Effector memory CD4-positive, alpha-beta T cell (primary cell): ENCODE results near the gene NOLC1.

ENCODE experiments used
- DNase-seq, 3 donors: peaks; one replicate each; pipeline ENCODE4 v3.0.0-alpha.2; 2020
- H3K27ac ChIP-seq: 2 replicates; pipeline ENCODE4 v1.7.0; 2013; ENCODE audit warnings: mild to moderate bottlenecking, low read length, moderate library complexity; ENCODE audit not compliant: insufficient read depth, poor library complexity, severe bottlenecking
- H3K27me3 ChIP-seq: replicated peaks from 2 replicates; pipeline ENCODE4 v1.7.0; 2013; ENCODE audit warnings: mild to moderate bottlenecking, low read length; ENCODE audit not compliant: insufficient read depth, control insufficient read depth, poor library complexity, severe bottlenecking
- H3K36me3 ChIP-seq: 2 replicates; pipeline ENCODE4 v1.7.0; 2013; ENCODE audit warnings: mild to moderate bottlenecking, low read length, moderate library complexity; ENCODE audit not compliant: control insufficient read depth, insufficient read depth
- H3K4me1 ChIP-seq: 2 replicates; pipeline ENCODE4 v1.7.0; 2013; ENCODE audit warnings: low read length, mild to moderate bottlenecking; ENCODE audit not compliant: control insufficient read depth, insufficient read depth, poor library complexity, severe bottlenecking
- H3K4me3 ChIP-seq: 2 replicates; pipeline ENCODE4 v1.7.0; 2013; ENCODE audit warnings: low read length, low read depth, mild to moderate bottlenecking; ENCODE audit not compliant: insufficient read depth, poor library complexity, severe bottlenecking
- H3K9me3 ChIP-seq: 2 replicates; pipeline ENCODE4 v1.7.0; 2013; ENCODE audit warnings: mild to moderate bottlenecking, low read length, moderate library complexity; ENCODE audit not compliant: control insufficient read depth

The NOLC1 gene

DNA sequence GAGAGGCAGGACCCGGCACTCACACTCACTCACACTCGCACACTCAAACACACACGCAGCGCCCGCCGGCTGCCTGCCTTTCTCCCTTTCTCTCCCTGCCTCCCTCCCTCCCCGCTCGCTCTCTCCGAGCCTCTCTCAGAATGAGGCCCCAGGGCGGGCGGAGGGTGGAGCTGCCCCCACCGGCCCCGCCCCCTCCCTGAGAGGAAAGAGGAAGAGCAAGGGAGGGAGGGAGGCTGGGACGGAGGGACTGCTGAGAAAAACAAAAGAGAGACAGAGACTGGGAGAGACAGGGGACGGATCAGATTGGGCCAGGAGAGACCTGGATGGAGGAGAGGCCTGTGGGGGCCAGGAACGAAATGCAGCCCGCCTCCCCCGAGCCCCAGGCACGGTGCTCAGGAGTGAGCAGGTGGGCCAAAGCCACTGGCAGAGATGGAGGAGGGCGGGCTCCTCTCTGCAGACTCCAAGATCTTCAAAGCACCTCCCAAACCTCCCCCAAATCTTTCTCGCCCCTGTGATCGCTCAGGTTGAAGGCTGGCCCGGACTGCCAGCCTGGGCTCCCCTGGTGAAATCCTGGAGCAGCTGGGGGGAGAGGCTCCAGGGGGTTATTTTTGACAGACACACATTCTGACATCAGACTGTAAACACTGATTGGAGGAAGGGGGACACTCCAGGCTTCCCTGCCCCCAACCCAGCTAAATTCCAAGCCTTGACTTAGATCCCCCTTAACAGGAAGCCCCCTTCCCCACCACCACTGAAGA lies 37.1 kb upstream of the NOLC1 start:
- H3K27me3 ChIP-seq, result no peaks in the 10 kb centered on the region
- H3K9me3 ChIP-seq, result no peaks in the 10 kb centered on the region
- H3K27ac ChIP-seq, result peak overlapping the region; percentile 74
- peaks cover 13% of the 10 kb centered on the region for H3K36me3 ChIP-seq
- peak overlapping the region; percentile 51 for H3K4me3 ChIP-seq
- H3K4me1 ChIP-seq, result peaks cover 58% of the 10 kb centered on the region
- DNase-seq, result peak; percentile 65 to 77 (median 76)

- DNase-seq, result no peak
- Histone ChIP-seq H3K4me1 (peaks cover 60% of the 10 kb centered on the region), H3K27me3 (no peaks in the 10 kb centered on the region), H3K9me3 (no peaks in the 10 kb centered on the region), H3K36me3 (peaks cover 6% of the 10 kb centered on the region), H3K4me3 (peak overlapping the region; percentile 51), H3K27ac (peak overlapping the region; percentile 74)
Measured at GRCh38 chr10:102115775-102116174, 36.4 kb upstream of the NOLC1 start.

DNA sequence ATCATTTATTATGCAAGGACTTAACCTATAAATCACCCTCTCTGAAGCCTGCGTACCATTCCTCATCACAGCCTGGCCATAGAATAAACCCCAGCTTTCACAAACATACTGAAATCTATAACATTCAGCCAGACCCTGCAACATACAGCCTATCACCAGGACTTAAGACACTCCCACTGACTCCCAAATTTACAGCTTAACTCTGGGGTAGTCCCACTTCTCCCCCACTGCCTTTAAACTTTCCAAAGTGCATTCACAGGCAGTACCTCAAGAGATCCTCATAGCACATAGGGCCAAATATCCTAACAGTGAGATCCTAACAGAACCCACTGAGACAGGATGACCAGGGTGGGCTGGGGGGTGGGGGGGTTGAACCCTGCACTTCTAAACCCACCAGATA lies 35.5 kb upstream of the NOLC1 start:
- no peak overlapping the region for H3K4me3 ChIP-seq
- no peaks in the 10 kb centered on the region for H3K9me3 ChIP-seq
- H3K27me3 ChIP-seq, result no peaks in the 10 kb centered on the region
- H3K4me1 ChIP-seq, result peaks cover 66% of the 10 kb centered on the region
- DNase-seq, result no peak
- H3K36me3 ChIP-seq, result no peaks in the 10 kb centered on the region
- H3K27ac ChIP-seq, result peak overlapping the region; percentile 95

GRCh38 chr10:102117391-102118159 lies 34.6 kb upstream of the NOLC1 start:
- peak overlapping the region; percentile 95 for H3K27ac ChIP-seq
- peak; percentile 44 to 61 (median 50) for DNase-seq
- no peaks in the 10 kb centered on the region for H3K36me3 ChIP-seq
- peak overlapping the region; percentile 88 for H3K4me3 ChIP-seq
- H3K27me3 ChIP-seq, result no peaks in the 10 kb centered on the region
- H3K4me1 ChIP-seq, result peaks cover 63% of the 10 kb centered on the region
- no peaks in the 10 kb centered on the region for H3K9me3 ChIP-seq

- H3K27ac ChIP-seq, result peak overlapping the region; percentile 95
- no peak for DNase-seq
- H3K36me3 ChIP-seq, result no peaks in the 10 kb centered on the region
- no peaks in the 10 kb centered on the region for H3K9me3 ChIP-seq
- H3K4me3 ChIP-seq, result peak overlapping the region; percentile 88
- no peaks in the 10 kb centered on the region for H3K27me3 ChIP-seq
- peaks cover 50% of the 10 kb centered on the region for H3K4me1 ChIP-seq
Measured at GRCh38 chr10:102118867-102119266, 33.3 kb upstream of the NOLC1 start.

GRCh38 chr10:102119417-102120141 lies 32.6 kb upstream of the NOLC1 start:
- Histone ChIP-seq H3K4me3 (peak overlapping the region; percentile 88), H3K27me3 (no peaks in the 10 kb centered on the region), H3K9me3 (no peaks in the 10 kb centered on the region), H3K36me3 (no peaks in the 10 kb centered on the region), H3K4me1 (peaks cover 46% of the 10 kb centered on the region), H3K27ac (peak overlapping the region; percentile 95)
- DNase-seq, result peak in 2 of 3 donors; percentile 25 to 28

DNA sequence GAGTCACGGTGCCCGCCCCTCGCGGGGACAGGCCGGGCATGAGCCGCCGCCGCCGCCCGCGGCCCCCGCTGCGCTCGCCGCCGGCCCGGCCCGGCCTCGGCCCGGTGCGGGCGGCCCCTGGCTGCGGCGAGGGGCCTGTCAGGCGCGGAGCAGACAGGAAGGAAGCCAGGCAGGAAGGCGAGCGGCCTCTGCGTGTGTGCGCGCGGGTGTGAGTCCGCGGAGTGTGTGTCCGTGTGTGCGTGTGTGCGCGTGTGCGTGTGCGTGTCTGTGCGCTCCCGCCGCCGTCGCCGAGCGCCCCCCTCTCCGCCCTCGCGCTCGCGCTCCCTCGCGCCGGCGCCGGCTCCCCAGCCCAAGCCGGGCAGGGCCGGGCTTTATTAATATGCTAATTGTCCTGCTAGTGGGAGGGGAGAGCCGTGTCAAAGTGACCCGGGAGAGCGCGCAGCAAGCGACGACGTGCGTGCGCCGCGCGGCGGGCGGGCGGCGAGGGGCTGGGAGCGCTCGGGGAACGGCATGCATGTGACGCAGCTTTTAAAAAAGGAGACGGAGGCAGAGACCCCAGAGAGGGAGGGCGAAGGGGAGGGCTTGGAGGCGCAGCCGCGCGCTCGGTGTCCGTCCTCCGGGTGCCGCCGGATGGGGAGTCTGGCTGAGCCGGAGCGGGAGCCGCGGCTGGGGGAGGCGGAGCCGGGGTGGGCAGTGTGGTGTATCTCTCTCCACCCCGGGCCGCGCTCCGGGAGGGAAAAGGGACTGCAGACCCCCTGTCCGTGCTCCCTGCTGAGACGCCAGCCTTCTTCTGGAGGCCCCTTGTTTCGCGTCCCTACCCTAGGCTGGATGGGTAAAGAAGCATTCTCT lies 31.8 kb upstream of the NOLC1 start, which contains the start of gene LDB1:
LDB1 (minus strand) TSS at position 227 of the 849 bp plus-strand sequence. CDS start 258 bp downstream, outside the sequence.
- Histone ChIP-seq H3K36me3 (no peaks in the 10 kb centered on the region), H3K9me3 (no peaks in the 10 kb centered on the region), H3K27ac (peak within 1 kb of the TSS; percentile 95), H3K4me3 (peak within 1 kb of the TSS; percentile 88), H3K4me1 (peaks cover 43% of the 10 kb centered on the region), H3K27me3 (no peaks in the 10 kb centered on the region)
- peak; percentile 56 to 63 (median 59) for DNase-seq

DNA sequence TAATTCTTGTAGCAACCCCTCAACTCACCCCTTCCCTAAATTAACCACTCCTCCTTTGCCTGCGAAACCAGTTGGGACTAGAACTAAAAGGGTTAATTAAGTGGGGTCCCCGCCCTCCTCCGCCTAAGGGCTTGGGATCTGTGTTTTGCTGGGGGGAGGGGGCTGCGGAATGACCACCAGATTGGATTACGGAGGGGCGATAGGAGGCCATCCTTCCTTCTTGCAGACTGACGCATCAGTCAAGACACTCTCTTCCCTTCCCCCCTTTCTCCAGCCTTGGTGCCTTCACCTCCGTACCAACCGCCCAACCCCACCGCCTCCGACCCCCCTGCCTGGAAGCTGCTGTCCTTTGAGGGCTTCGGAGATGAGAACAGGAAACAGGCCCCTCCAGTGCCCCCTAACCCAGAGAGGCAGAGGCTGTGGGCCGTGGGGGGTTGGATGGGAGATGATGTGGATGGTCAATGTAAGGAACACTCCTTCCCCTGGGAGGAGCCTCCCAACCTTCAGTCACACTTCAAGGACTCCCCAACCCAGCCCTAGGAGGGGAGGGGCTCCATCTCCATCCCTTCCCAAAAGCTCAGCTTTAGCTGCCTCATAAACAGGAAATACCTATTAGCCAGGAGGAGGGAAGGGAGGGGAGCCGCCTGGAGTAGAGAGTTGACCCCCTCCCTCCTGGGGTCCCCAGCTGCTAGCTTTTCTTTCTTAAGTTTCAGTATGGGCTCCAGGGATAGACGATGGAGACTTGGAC lies 31.0 kb upstream of the NOLC1 start:
- Histone ChIP-seq H3K4me1 (peaks cover 42% of the 10 kb centered on the region), H3K9me3 (no peaks in the 10 kb centered on the region), H3K36me3 (no peaks in the 10 kb centered on the region), H3K4me3 (peak overlapping the region; percentile 88), H3K27ac (peak overlapping the region; percentile 95), H3K27me3 (no peaks in the 10 kb centered on the region)
- no peak for DNase-seq
